B cell (primary cell): ENCODE results near the gene OGDH.

ENCODE experiments used
- EZH2 ChIP-seq: IDR thresholded peaks from 2 replicates; pipeline ENCODE4 v1.6.1; 2012; ENCODE audit warnings: borderline replicate concordance, low read depth, mild to moderate bottlenecking, moderate library complexity, low read length; ENCODE audit not compliant: insufficient read depth, poor library complexity, severe bottlenecking
- TF ChIP-seq, protein P1 (sequence below): fragments of 200-600 bp; IDR thresholded peaks from one replicate; pipeline ENCODE4 v1.8.0; 2022; ENCODE audit warnings: antibody characterized with exemption, mild to moderate bottlenecking

DNA sequence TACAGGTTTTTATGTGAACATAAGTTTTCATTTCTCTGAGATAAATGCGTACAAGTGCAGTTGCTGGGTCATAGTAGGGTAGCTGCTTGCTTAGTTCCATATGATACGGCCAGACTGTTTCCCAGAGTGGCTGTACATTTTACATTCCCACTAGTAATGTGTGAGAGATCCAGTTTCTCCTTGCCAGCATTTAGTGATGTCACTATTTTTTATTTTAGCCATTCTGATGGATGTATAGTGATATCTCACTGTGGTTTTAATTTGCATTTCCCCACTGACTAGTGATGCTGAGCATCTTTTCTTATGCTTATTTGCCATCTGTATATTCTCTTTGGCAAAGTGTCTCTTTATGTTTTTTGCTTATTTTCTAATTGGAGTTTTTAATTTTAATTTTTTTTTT is 146.4 kb downstream of the OGDH start:
- TF ChIP-seq, protein P1, sequence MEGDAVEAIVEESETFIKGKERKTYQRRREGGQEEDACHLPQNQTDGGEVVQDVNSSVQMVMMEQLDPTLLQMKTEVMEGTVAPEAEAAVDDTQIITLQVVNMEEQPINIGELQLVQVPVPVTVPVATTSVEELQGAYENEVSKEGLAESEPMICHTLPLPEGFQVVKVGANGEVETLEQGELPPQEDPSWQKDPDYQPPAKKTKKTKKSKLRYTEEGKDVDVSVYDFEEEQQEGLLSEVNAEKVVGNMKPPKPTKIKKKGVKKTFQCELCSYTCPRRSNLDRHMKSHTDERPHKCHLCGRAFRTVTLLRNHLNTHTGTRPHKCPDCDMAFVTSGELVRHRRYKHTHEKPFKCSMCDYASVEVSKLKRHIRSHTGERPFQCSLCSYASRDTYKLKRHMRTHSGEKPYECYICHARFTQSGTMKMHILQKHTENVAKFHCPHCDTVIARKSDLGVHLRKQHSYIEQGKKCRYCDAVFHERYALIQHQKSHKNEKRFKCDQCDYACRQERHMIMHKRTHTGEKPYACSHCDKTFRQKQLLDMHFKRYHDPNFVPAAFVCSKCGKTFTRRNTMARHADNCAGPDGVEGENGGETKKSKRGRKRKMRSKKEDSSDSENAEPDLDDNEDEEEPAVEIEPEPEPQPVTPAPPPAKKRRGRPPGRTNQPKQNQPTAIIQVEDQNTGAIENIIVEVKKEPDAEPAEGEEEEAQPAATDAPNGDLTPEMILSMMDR = no peak
- TF ChIP-seq EZH2 = no peak
